Mesendoderm (in vitro differentiated cells): Measurements from ENCODE around the gene PLCXD1.
"Not testable (repeated sequence)": the region's sequence is repeated elsewhere in the genome, so short reads cannot be mapped to it uniquely, and the experiment has no call there.

Source experiments
- DNase-seq: peaks from one replicate; pipeline ENCODE4 v3.0.0; 2013
- H2AK5ac ChIP-seq: 2 replicates; pipeline ENCODE4 v1.6.1; 2013; ENCODE audit warnings: low read length, inconsistent platforms
- H2BK120ac ChIP-seq: 2 replicates; pipeline ENCODE4 v1.6.1; 2013; ENCODE audit warnings: low read depth, mild to moderate bottlenecking, low read length, moderate library complexity, mixed read lengths
- H2BK15ac ChIP-seq: replicated peaks from 2 replicates; pipeline ENCODE4 v1.6.1; 2013; ENCODE audit warnings: low read depth, mild to moderate bottlenecking, moderate library complexity
- H2BK5ac ChIP-seq: 2 replicates; pipeline ENCODE4 v1.6.1; 2013; ENCODE audit warnings: low read length, inconsistent platforms
- H3K18ac ChIP-seq: 2 replicates; pipeline ENCODE4 v1.6.1; 2013; ENCODE audit warnings: mild to moderate bottlenecking, low read length, mixed read lengths
- H3K23ac ChIP-seq: one replicate; pipeline ENCODE4 v1.6.1; 2013; ENCODE audit warnings: low read length
- H3K27ac ChIP-seq: 2 replicates; pipeline ENCODE4 v1.5.1; 2013; ENCODE audit warnings: low read depth, mild to moderate bottlenecking, inconsistent platforms, low read length, moderate library complexity
- H3K27me3 ChIP-seq: 2 replicates; pipeline ENCODE4 v1.6.1; 2013; ENCODE audit warnings: low read length, control low read depth, mild to moderate bottlenecking, inconsistent platforms; ENCODE audit not compliant: insufficient read depth, poor library complexity
- H3K36me3 ChIP-seq: 2 replicates; pipeline ENCODE4 v1.6.1; 2013; ENCODE audit warnings: low read length, inconsistent platforms; ENCODE audit not compliant: control insufficient read depth, insufficient read depth
- H3K4ac ChIP-seq: one replicate; pipeline ENCODE4 v1.6.1; 2013; ENCODE audit warnings: low read depth, mild to moderate bottlenecking, low read length, moderate library complexity
- H3K4me1 ChIP-seq: 2 replicates; pipeline ENCODE4 v1.6.1; 2013; ENCODE audit warnings: low read depth, low read length, inconsistent platforms; ENCODE audit not compliant: control insufficient read depth
- H3K4me2 ChIP-seq: 2 replicates; pipeline ENCODE4 v1.6.1; 2013; ENCODE audit warnings: low read length
- H3K4me3 ChIP-seq: 2 replicates; pipeline ENCODE4 v1.5.1; 2013; ENCODE audit warnings: mild to moderate bottlenecking, low read length
- H3K56ac ChIP-seq: one replicate; pipeline ENCODE4 v1.6.1; 2013; ENCODE audit warnings: low read length
- H3K79me1 ChIP-seq: 2 replicates; pipeline ENCODE4 v1.6.1; 2013; ENCODE audit warnings: low read length, inconsistent platforms
- H3K79me2 ChIP-seq: 2 replicates; pipeline ENCODE4 v1.6.1; 2013; ENCODE audit warnings: mild to moderate bottlenecking, low read length; ENCODE audit not compliant: control insufficient read depth, insufficient read depth
- H3K9ac ChIP-seq: 2 replicates; pipeline ENCODE4 v1.6.1; 2013; ENCODE audit warnings: low read length, inconsistent platforms
- H4K5ac ChIP-seq: one replicate; pipeline ENCODE4 v1.6.1; 2013; ENCODE audit warnings: low read length
- H4K8ac ChIP-seq: one replicate; pipeline ENCODE4 v1.6.1; 2013; ENCODE audit warnings: low read depth, mild to moderate bottlenecking, control low read depth, low read length, moderate library complexity
- WGBS: extraction: QIAGEN DNeasy Blood & Tissue Kit; methylation state at CpG from one replicate; pipeline ENCODE4 v1.1.7; 2013; ENCODE audit warnings: low lambda C conversion rate, missing lambda C conversion rate; ENCODE audit not compliant: insufficient coverage; ENCODE audit errors: extremely low coverage; 5-methylcytosine and 5-hydroxymethylcytosine counted together

The PLCXD1 gene

DNA sequence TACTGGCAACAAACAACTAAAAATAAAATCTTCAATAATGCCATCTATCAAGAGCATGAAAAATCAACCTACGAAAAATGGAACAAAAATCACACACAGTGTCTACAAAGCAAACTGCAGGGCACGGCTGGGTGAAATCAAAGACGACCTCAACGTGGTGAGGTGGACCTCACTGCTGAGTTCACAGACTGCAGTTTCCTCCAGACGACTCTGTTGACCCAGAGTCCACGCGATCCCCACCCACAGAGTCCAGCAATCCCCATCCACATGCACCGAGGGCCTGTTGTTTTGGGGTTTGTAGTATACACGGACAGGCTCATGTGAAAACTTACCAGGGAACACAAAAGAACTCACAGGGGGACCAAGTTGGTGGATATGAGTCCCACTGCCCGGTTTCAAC, 68.5 kb downstream of the PLCXD1 start:
- Histone ChIP-seq H3K36me3 (no peaks in the 10 kb centered on the region), H3K4me1 (no peaks in the 10 kb centered on the region), H2BK5ac (no peak overlapping the region), H2BK15ac (no peak overlapping the region), H3K4me2 (no peak overlapping the region), H3K4ac (no peak overlapping the region), H3K79me1 (peaks cover 5% of the 10 kb centered on the region), H3K27ac (no peak overlapping the region), H3K23ac (no peak overlapping the region), H3K27me3 (no peaks in the 10 kb centered on the region), H3K18ac (no peak overlapping the region), H2BK120ac (no peak overlapping the region), H4K5ac (no peak overlapping the region), H3K79me2 (no peaks in the 10 kb centered on the region), H3K9ac (no peak overlapping the region), H3K56ac (no peak overlapping the region), H3K4me3 (no peak overlapping the region), H2AK5ac (no peak overlapping the region), H4K8ac (no peak overlapping the region)
- no peak for DNase-seq
- WGBS = no CpG with 5 or more reads among the region's 10 CpGs

- DNase-seq = no peak
- no peaks in the 10 kb centered on the region for H3K27me3 ChIP-seq
- H4K8ac ChIP-seq = no peak overlapping the region
- no peak overlapping the region for H3K23ac ChIP-seq
- H3K4ac ChIP-seq = no peak overlapping the region
- H2AK5ac ChIP-seq = no peak overlapping the region
- no peak overlapping the region for H2BK5ac ChIP-seq
- no peaks in the 10 kb centered on the region for H3K36me3 ChIP-seq
- no peak overlapping the region for H2BK15ac ChIP-seq
- H3K18ac ChIP-seq = no peak overlapping the region
- peaks cover 5% of the 10 kb centered on the region for H3K79me1 ChIP-seq
- H3K27ac ChIP-seq = no peak overlapping the region
- no peak overlapping the region for H3K4me2 ChIP-seq
- H3K4me1 ChIP-seq = no peaks in the 10 kb centered on the region
- H2BK120ac ChIP-seq = no peak overlapping the region
- H3K79me2 ChIP-seq = no peaks in the 10 kb centered on the region
- H4K5ac ChIP-seq = no peak overlapping the region
- H3K4me3 ChIP-seq = no peak overlapping the region
- no CpG with 5 or more reads among the region's 20 CpGs for WGBS
- H3K56ac ChIP-seq = no peak overlapping the region
- no peak overlapping the region for H3K9ac ChIP-seq
Measured at GRCh38 chrX:350148-350533, 69.0 kb downstream of the PLCXD1 start.

GRCh38 chrX:350534-351323, 69.5 kb downstream of the PLCXD1 start:
- no peak overlapping the region for H3K4ac ChIP-seq
- peaks cover 8% of the 10 kb centered on the region for H3K79me1 ChIP-seq
- no peak overlapping the region for H4K5ac ChIP-seq
- DNase-seq = no peak
- H2BK15ac ChIP-seq = no peak overlapping the region
- H3K27ac ChIP-seq = no peak overlapping the region
- H4K8ac ChIP-seq = no peak overlapping the region
- no peak overlapping the region for H2BK120ac ChIP-seq
- H3K9ac ChIP-seq = no peak overlapping the region
- no peak overlapping the region for H3K23ac ChIP-seq
- H3K27me3 ChIP-seq = no peaks in the 10 kb centered on the region
- H2BK5ac ChIP-seq = no peak overlapping the region
- H3K36me3 ChIP-seq = no peaks in the 10 kb centered on the region
- H3K4me3 ChIP-seq = no peak overlapping the region
- H3K4me2 ChIP-seq = no peak overlapping the region
- no peaks in the 10 kb centered on the region for H3K4me1 ChIP-seq
- H3K18ac ChIP-seq = no peak overlapping the region
- no CpG with 5 or more reads among the region's 61 CpGs for WGBS
- no peak overlapping the region for H2AK5ac ChIP-seq
- no peak overlapping the region for H3K56ac ChIP-seq
- H3K79me2 ChIP-seq = no peaks in the 10 kb centered on the region

DNA sequence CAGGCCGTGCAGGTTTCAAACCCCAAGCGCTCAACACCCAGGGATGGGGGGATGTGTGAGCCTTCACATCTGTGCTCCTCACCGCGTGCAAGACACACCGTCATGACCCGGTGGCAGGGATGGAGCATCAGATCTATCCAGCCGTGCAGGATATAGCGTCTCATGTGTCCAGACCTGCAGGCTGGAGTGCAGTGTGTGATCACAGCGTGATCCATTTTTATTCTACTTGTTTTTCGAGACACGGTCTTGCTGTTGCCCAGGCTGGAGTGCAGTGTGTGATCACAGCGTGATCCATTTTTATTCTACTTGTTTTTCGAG, 70.1 kb downstream of the PLCXD1 start:
- H2BK120ac ChIP-seq, H3K4me2 ChIP-seq, H3K9ac ChIP-seq, H4K8ac ChIP-seq, H3K18ac ChIP-seq, H2BK5ac ChIP-seq, H2AK5ac ChIP-seq, H3K4me3 ChIP-seq, DNase-seq, H3K27me3 ChIP-seq, H3K23ac ChIP-seq, H3K36me3 ChIP-seq, H3K79me2 ChIP-seq, H2BK15ac ChIP-seq, H3K79me1 ChIP-seq, H3K4me1 ChIP-seq, H4K5ac ChIP-seq, H3K4ac ChIP-seq, H3K27ac ChIP-seq, H3K56ac ChIP-seq: not testable (repeated sequence)
- WGBS = no CpG with 5 or more reads among the region's 13 CpGs

DNA sequence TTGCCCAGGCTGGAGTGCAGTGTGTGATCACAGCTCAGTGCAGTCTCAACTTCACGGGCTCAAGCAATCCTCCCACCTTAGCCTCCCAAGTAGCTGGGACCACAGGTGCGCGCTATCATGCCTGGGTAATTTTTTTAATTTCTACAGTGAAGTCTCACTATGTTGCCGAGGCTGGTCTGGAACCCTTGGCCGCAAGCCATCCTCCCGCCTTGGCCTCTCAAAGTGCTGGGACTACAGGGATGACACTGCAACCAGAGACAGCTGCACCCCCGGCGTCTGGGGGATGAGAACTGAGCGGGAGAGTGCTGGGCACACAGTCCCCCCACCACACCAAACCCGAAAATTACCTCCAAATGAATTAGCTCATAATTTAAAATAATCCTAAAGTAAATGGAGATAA, 70.6 kb downstream of the PLCXD1 start:
- no peaks in the 10 kb centered on the region for H3K4me1 ChIP-seq
- no peak overlapping the region for H3K23ac ChIP-seq
- no peaks in the 10 kb centered on the region for H3K36me3 ChIP-seq
- H3K9ac ChIP-seq = no peak overlapping the region
- no peak overlapping the region for H2BK15ac ChIP-seq
- H3K27me3 ChIP-seq = no peaks in the 10 kb centered on the region
- no peak overlapping the region for H2BK120ac ChIP-seq
- H3K4me2 ChIP-seq = no peak overlapping the region
- no peak overlapping the region for H4K8ac ChIP-seq
- no peak overlapping the region for H3K4me3 ChIP-seq
- no peak overlapping the region for H3K4ac ChIP-seq
- DNase-seq = no peak
- no peak overlapping the region for H3K27ac ChIP-seq
- H2AK5ac ChIP-seq = no peak overlapping the region
- H2BK5ac ChIP-seq = no peak overlapping the region
- no peak overlapping the region for H3K56ac ChIP-seq
- no peak overlapping the region for H4K5ac ChIP-seq
- H3K18ac ChIP-seq = no peak overlapping the region
- H3K79me2 ChIP-seq = no peaks in the 10 kb centered on the region
- peaks cover 8% of the 10 kb centered on the region for H3K79me1 ChIP-seq
- WGBS = no CpG with 5 or more reads among the region's 10 CpGs

DNA sequence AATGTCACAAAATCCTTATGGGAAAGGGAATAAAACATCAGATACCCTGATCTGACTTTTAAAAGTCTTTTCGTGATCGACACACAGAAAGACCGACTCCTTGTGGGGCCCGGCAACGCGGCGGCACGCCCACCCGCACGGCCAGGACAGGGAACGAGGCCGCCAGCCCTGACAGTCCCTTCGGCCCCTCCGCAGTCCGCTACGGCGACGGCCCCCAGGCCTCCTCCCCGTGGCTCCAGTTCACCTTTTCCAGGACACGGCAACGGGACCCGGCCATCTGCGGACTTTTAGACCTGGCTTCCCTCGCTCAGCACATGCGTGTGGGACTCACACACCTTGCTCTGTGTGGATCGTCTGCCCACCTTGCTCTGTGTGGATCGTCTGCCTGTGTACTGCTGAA, 71.0 kb downstream of the PLCXD1 start:
- Histone ChIP-seq H2BK5ac (no peak overlapping the region), H3K79me1 (peaks cover 8% of the 10 kb centered on the region), H3K4me1 (no peaks in the 10 kb centered on the region), H4K8ac (no peak overlapping the region), H3K4me2 (no peak overlapping the region), H2BK120ac (no peak overlapping the region), H3K23ac (no peak overlapping the region), H3K27ac (no peak overlapping the region), H3K4ac (no peak overlapping the region), H3K4me3 (no peak overlapping the region), H3K18ac (no peak overlapping the region), H3K36me3 (no peaks in the 10 kb centered on the region), H3K27me3 (no peaks in the 10 kb centered on the region), H2BK15ac (no peak overlapping the region), H3K9ac (no peak overlapping the region), H2AK5ac (no peak overlapping the region), H3K79me2 (no peaks in the 10 kb centered on the region), H3K56ac (no peak overlapping the region), H4K5ac (no peak overlapping the region)
- DNase-seq = no peak
- WGBS = no CpG with 5 or more reads among the region's 27 CpGs
